ENCODE measurements around the gene C16orf90. TPM values are rescaled to one million over a fixed set of nuclear protein-coding genes. Genes with fewer than 3 reads are reported as not detected.

The C16orf90 gene
- total RNA-seq, 2 experiments from 2014 or later: not detected

DNA sequence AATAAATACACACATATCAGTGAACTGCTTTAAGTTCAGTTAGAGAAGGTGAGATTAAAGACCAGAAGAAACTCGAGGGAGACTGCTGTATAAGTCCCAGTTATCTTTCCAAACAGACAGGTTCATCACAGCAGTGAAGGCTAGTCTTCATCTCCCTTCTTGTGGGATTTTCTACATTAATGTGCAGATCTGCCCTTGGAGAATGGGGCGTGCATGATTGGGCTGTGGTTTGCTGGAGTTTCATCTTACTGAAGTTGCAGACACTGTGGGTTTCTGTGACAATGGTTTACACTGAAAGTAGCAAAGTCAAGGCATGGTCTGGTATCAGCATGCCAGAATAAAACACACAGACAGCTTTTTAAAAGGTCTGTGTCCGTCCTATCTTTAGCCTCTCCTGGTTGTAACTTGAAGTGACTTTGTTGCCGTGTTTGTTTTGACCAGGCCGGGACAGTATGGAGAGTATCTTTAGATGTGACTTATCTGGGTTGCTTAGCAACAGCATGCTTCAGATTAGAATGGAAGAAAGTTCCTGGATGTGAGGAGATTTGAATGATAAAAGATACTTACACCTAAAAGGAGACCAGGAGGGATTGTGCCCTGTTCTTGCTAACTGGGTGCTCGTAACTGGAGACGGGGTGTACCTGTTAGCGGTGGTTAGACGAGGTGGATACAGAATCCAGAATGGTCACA is 35.7 kb downstream of the C16orf90 start:
- Histone ChIP-seq H3K9me2 (ENCODE audit: insufficient read depth, low read length) (no peaks in the 10 kb centered on the region), H3K79me2 (ENCODE audit: insufficient read depth, low read depth, low read length) (peaks cover 62% of the 10 kb centered on the region), H3K36me3 (ENCODE audit: insufficient read depth, low read length) (0 out of 2 replicates have a peak, but pooled peaks cover 1% of the 10 kb centered on the region), H2AFZ (ENCODE audit: low read length) (no peak overlapping the region), H3K4me3 (ENCODE audit: low read depth, low read length, poor library complexity, severe bottlenecking) (peak overlapping the region; percentile 98), H3K4me2 (ENCODE audit: low read length) (peak overlapping the region; percentile 97), H3K27ac (ENCODE audit: low read depth, low read length, poor library complexity, severe bottlenecking) (peak overlapping the region; percentile 45), H3K9me3 (ENCODE audit: low read length) (no peaks in the 10 kb centered on the region), H3K4me1 (ENCODE audit: insufficient read depth, low read length, poor library complexity, severe bottlenecking) (peaks cover 49% of the 10 kb centered on the region), H4K20me1 (ENCODE audit: insufficient read depth, low read length) (peaks cover 11% of the 10 kb centered on the region; the same call in 1 of the 2 replicates)
- no peak for TF ChIP-seq EZH2phosphoT487 (IDR thresholded peaks at IDR 0.05; ENCODE audit: borderline replicate concordance, low read depth, low read length)
- TF ChIP-seq, protein P1, sequence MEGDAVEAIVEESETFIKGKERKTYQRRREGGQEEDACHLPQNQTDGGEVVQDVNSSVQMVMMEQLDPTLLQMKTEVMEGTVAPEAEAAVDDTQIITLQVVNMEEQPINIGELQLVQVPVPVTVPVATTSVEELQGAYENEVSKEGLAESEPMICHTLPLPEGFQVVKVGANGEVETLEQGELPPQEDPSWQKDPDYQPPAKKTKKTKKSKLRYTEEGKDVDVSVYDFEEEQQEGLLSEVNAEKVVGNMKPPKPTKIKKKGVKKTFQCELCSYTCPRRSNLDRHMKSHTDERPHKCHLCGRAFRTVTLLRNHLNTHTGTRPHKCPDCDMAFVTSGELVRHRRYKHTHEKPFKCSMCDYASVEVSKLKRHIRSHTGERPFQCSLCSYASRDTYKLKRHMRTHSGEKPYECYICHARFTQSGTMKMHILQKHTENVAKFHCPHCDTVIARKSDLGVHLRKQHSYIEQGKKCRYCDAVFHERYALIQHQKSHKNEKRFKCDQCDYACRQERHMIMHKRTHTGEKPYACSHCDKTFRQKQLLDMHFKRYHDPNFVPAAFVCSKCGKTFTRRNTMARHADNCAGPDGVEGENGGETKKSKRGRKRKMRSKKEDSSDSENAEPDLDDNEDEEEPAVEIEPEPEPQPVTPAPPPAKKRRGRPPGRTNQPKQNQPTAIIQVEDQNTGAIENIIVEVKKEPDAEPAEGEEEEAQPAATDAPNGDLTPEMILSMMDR (conservative IDR thresholded peaks at IDR 0.05; ENCODE audit: low read length): no peak
- intact Hi-C loops (cut with micrococcal nuclease; ENCODE audit: unreplicated experiment): loop anchor here (2.0 to 5.0 kb wide), 3 partner anchors 41 to 177 kb away; partner anchors contain the start of genes CLUAP1, ZNF174, ZNF263 and ZSCAN32
- ChIA-PET POLR2A (no interaction called here), CTCF (ENCODE audit: unreplicated experiment) (no interaction called here)
- BruUV-seq (replicated peaks): TSS peak; percentile 52
- no peak for DNase-seq (ENCODE audit: low spot score)

DNA sequence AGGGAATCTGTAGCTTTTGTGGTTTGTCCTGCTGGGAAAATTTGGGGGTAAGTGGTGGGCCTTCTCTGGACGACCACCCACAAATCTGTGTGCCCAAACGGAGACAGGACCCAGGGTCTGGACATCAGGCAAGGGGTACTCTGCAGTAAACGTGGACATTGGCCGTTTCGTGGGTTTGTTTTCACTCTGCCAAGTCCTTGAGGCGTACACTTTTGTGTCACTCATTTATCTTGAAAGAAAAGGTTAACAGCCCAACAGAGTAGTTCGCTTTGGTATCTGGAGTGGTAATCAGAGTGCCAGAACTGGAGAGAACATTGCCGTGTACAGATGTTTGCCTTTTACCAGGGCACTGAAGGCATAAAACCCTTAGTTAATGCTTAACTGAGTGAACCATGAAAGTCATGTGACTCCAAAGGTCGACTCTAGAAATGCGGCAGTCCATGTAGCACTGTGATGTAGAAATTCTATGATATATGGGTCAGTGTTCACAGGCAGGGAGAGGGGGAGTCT is 36.4 kb downstream of the C16orf90 start:
- TF ChIP-seq, protein P1 (conservative IDR thresholded peaks at IDR 0.05; ENCODE audit: low read length): no peak
- TF ChIP-seq EZH2phosphoT487 (IDR thresholded peaks at IDR 0.05; ENCODE audit: borderline replicate concordance, low read depth, low read length): no peak
- Histone ChIP-seq H3K36me3 (ENCODE audit: insufficient read depth, low read length) (no peaks in the 10 kb centered on the region), H3K9me2 (ENCODE audit: insufficient read depth, low read length) (no peaks in the 10 kb centered on the region), H3K9me3 (ENCODE audit: low read length) (no peaks in the 10 kb centered on the region), H4K20me1 (ENCODE audit: insufficient read depth, low read length) (peaks cover 11% of the 10 kb centered on the region; the same call in 1 of the 2 replicates), H3K79me2 (ENCODE audit: insufficient read depth, low read depth, low read length) (peaks cover 56% of the 10 kb centered on the region), H3K4me2 (ENCODE audit: low read length) (peak overlapping the region; percentile 97), H3K27ac (ENCODE audit: low read depth, low read length, poor library complexity, severe bottlenecking) (peak overlapping the region; percentile 45), H3K4me3 (ENCODE audit: low read depth, low read length, poor library complexity, severe bottlenecking) (peak overlapping the region; percentile 98), H2AFZ (ENCODE audit: low read length) (peak overlapping the region; percentile 11; the same call in 1 of the 2 replicates), H3K4me1 (ENCODE audit: insufficient read depth, low read length, poor library complexity, severe bottlenecking) (peaks cover 43% of the 10 kb centered on the region)
- CTCF ChIA-PET (ENCODE audit: unreplicated experiment): no interaction called here
- no TSS peak for BruUV-seq (replicated peaks)
- peak; percentile 42 for DNase-seq (ENCODE audit: low spot score)
- POLR2A ChIA-PET: no interaction called here
- intact Hi-C loops (cut with micrococcal nuclease; ENCODE audit: unreplicated experiment): loop anchor here (2.0 to 5.0 kb wide), 3 partner anchors 42 to 177 kb away; partner anchors contain the start of genes CLUAP1, ZNF174, ZNF263 and ZSCAN32

Data from OCI-LY7 (cell line).